SJCRH30 (cell line): ENCODE results near the gene OR10H3. TPM values are rescaled to one million over a fixed set of nuclear protein-coding genes. Genes with fewer than 3 reads are reported as not detected.

Experiments
- DNase-seq, 2 experiments: peaks; one replicate each; pipeline ENCODE4 v3.0.0-alpha.2; 2015 to 2020
- H3K27ac ChIP-seq: fragments of 250-450 bp; sonication (Bioruptor Pico); 2 replicates; pipeline ENCODE4 v1.5.1; 2020; ENCODE audit warnings: mild to moderate bottlenecking, moderate library complexity
- H3K27me3 ChIP-seq: fragments of 250-450 bp; sonication (Bioruptor Pico); 2 replicates; pipeline ENCODE4 v1.5.1; 2020; ENCODE audit warnings: mild to moderate bottlenecking, moderate library complexity
- H3K36me3 ChIP-seq: fragments of 250-450 bp; sonication (Bioruptor Pico); 2 replicates; pipeline ENCODE4 v1.5.1; 2020; ENCODE audit warnings: mild to moderate bottlenecking, moderate library complexity
- H3K4me1 ChIP-seq: fragments of 250-450 bp; sonication (Bioruptor Pico); 2 replicates; pipeline ENCODE4 v1.5.1; 2020; ENCODE audit warnings: mild to moderate bottlenecking, moderate library complexity
- H3K4me3 ChIP-seq: fragments of 250-450 bp; sonication (Bioruptor Pico); 2 replicates; pipeline ENCODE4 v1.5.1; 2020; ENCODE audit warnings: mild to moderate bottlenecking, moderate library complexity
- H3K9me3 ChIP-seq: fragments of 250-450 bp; sonication (Bioruptor Pico); replicated peaks from 2 replicates; pipeline ENCODE4 v1.5.1; 2020; ENCODE audit warnings: mild to moderate bottlenecking, moderate library complexity
- total RNA-seq: library from RNA; depleted of rRNA; stranded (reverse); fragments of >200 nt; shearing (Covaris generic); gene quantifications from 2 replicates; pipeline ENCODE4 v1.2.3, GENCODE V29; 2014; rRNA removed

The OR10H3 gene
- total RNA-seq, 1 experiment from 2014 or later: not detected

- Histone ChIP-seq H3K9me3 (no peaks in the 10 kb centered on the region), H3K36me3 (no peaks in the 10 kb centered on the region), H3K27ac (no peak overlapping the region), H3K4me3 (no peak overlapping the region), H3K4me1 (no peaks in the 10 kb centered on the region), H3K27me3 (no peaks in the 10 kb centered on the region)
- no peak for DNase-seq
These were observed 52.3 kb downstream of the OR10H3 start for GRCh38 chr19:15790096-15790495.

Other genes starting within 250 kb of the OR10H3 start
- gene CYP4F22, start 229.5 kb upstream of the OR10H3 start, total RNA-seq: not detected in 2 replicates
- gene CYP4F8, start 122.8 kb upstream of the OR10H3 start, total RNA-seq: not detected in 2 replicates
- not detected in 2 replicates for gene CYP4F3, start 97.1 kb upstream of the OR10H3 start, total RNA-seq
- not detected in 2 replicates for gene CYP4F12, start 64.9 kb upstream of the OR10H3 start, total RNA-seq
- gene OR10H2, start 10.0 kb upstream of the OR10H3 start, total RNA-seq: not detected in 2 replicates
- gene OR10H5, start 49.7 kb downstream of the OR10H3 start, total RNA-seq: not detected in 2 replicates
- not detected in 2 replicates for gene OR10H1, start 77.7 kb downstream of the OR10H3 start, total RNA-seq
- not detected in 2 replicates for gene CYP4F2, start 160.1 kb downstream of the OR10H3 start, total RNA-seq
- 0.13 TPM in 1 of 2 replicates, not detected in the other for gene CYP4F11, start 196.5 kb downstream of the OR10H3 start, total RNA-seq
- not detected in 2 replicates for gene OR10H4, start 211.0 kb downstream of the OR10H3 start, total RNA-seq